HL-60 (cell line): ENCODE results near the gene RRP1.

ENCODE experiments used
- DNase-seq, 2 experiments: peaks; one replicate each; pipeline ENCODE4 v3.0.0-alpha.2; 2010 to 2020; ENCODE audit warnings: low read depth in 1 of 2, low spot score in 1 of 2
- H3K27ac ChIP-seq: fragments of 250-450 bp; sonication (Bioruptor Pico); replicated peaks from 2 replicates; pipeline ENCODE4 v1.5.1; 2020; ENCODE audit warnings: mild to moderate bottlenecking, moderate library complexity
- H3K27me3 ChIP-seq: fragments of 250-450 bp; sonication (Bioruptor Pico); 2 replicates; pipeline ENCODE4 v1.5.1; 2021; ENCODE audit warnings: mild to moderate bottlenecking, moderate library complexity; ENCODE audit not compliant: insufficient read depth, poor library complexity, severe bottlenecking
- H3K4me3 ChIP-seq: replicated peaks from 2 replicates; pipeline ENCODE4 v1.5.1; 2011; ENCODE audit warnings: mild to moderate bottlenecking, control low read depth, low read length; ENCODE audit not compliant: insufficient read depth
- GABPA ChIP-seq: IDR thresholded peaks from 2 replicates; pipeline ENCODE4 v1.6.1; 2012; ENCODE audit warnings: low read depth
- POLR2AphosphoS5 ChIP-seq: IDR thresholded peaks from 2 replicates; pipeline ENCODE4 v1.6.1; 2012; ENCODE audit warnings: low read depth
- SPI1 ChIP-seq: IDR thresholded peaks from 2 replicates; pipeline ENCODE4 v1.6.1; 2012; ENCODE audit warnings: low read depth, mild to moderate bottlenecking, borderline replicate concordance
- TF ChIP-seq, protein P1 (sequence below): IDR thresholded peaks from one replicate; pipeline ENCODE4 v1.5.1; 2011; ENCODE audit warnings: low read length, control low read depth, inconsistent platforms; ENCODE audit not compliant: insufficient read depth
- TF ChIP-seq, protein P2 (sequence below): IDR thresholded peaks from 2 replicates; pipeline ENCODE4 v1.6.1; 2012; ENCODE audit warnings: low read depth; ENCODE audit not compliant: insufficient replicate concordance

Gene RRP1

DNA sequence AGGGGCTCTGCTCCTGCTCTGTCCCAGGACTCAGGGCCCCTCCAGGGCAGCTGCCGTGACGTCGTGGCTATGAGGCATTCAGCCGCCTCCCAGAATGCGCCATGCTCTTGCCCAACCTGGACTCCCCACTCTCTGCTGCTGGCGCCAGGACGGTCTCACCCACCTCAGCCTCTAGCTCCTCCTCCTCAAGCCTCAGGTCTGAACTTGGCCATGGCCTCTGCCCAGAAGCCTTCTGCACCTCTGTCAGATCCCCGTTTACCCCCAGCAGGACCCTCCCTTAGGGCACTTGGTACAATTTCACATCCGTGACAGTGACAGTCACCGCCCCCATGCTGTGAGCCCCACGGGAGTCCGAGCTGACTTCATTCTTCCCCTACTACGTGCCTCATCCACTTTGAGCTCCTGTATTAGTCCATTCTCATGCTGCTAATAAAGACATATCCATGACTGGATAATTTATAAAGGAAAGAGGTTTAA, 18.1 kb upstream of the RRP1 start:
- no peak for DNase-seq
- no peak overlapping the region for H3K4me3 ChIP-seq
- TF ChIP-seq GABPA, result no peak
- TF ChIP-seq SPI1, result no peak
- TF ChIP-seq, protein P1, sequence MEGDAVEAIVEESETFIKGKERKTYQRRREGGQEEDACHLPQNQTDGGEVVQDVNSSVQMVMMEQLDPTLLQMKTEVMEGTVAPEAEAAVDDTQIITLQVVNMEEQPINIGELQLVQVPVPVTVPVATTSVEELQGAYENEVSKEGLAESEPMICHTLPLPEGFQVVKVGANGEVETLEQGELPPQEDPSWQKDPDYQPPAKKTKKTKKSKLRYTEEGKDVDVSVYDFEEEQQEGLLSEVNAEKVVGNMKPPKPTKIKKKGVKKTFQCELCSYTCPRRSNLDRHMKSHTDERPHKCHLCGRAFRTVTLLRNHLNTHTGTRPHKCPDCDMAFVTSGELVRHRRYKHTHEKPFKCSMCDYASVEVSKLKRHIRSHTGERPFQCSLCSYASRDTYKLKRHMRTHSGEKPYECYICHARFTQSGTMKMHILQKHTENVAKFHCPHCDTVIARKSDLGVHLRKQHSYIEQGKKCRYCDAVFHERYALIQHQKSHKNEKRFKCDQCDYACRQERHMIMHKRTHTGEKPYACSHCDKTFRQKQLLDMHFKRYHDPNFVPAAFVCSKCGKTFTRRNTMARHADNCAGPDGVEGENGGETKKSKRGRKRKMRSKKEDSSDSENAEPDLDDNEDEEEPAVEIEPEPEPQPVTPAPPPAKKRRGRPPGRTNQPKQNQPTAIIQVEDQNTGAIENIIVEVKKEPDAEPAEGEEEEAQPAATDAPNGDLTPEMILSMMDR, result no peak
- TF ChIP-seq, protein P2, sequence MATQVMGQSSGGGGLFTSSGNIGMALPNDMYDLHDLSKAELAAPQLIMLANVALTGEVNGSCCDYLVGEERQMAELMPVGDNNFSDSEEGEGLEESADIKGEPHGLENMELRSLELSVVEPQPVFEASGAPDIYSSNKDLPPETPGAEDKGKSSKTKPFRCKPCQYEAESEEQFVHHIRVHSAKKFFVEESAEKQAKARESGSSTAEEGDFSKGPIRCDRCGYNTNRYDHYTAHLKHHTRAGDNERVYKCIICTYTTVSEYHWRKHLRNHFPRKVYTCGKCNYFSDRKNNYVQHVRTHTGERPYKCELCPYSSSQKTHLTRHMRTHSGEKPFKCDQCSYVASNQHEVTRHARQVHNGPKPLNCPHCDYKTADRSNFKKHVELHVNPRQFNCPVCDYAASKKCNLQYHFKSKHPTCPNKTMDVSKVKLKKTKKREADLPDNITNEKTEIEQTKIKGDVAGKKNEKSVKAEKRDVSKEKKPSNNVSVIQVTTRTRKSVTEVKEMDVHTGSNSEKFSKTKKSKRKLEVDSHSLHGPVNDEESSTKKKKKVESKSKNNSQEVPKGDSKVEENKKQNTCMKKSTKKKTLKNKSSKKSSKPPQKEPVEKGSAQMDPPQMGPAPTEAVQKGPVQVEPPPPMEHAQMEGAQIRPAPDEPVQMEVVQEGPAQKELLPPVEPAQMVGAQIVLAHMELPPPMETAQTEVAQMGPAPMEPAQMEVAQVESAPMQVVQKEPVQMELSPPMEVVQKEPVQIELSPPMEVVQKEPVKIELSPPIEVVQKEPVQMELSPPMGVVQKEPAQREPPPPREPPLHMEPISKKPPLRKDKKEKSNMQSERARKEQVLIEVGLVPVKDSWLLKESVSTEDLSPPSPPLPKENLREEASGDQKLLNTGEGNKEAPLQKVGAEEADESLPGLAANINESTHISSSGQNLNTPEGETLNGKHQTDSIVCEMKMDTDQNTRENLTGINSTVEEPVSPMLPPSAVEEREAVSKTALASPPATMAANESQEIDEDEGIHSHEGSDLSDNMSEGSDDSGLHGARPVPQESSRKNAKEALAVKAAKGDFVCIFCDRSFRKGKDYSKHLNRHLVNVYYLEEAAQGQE, result no peak
- no peak for TF ChIP-seq POLR2AphosphoS5
- no peak overlapping the region for H3K27ac ChIP-seq
- no peaks in the 10 kb centered on the region for H3K27me3 ChIP-seq

DNA sequence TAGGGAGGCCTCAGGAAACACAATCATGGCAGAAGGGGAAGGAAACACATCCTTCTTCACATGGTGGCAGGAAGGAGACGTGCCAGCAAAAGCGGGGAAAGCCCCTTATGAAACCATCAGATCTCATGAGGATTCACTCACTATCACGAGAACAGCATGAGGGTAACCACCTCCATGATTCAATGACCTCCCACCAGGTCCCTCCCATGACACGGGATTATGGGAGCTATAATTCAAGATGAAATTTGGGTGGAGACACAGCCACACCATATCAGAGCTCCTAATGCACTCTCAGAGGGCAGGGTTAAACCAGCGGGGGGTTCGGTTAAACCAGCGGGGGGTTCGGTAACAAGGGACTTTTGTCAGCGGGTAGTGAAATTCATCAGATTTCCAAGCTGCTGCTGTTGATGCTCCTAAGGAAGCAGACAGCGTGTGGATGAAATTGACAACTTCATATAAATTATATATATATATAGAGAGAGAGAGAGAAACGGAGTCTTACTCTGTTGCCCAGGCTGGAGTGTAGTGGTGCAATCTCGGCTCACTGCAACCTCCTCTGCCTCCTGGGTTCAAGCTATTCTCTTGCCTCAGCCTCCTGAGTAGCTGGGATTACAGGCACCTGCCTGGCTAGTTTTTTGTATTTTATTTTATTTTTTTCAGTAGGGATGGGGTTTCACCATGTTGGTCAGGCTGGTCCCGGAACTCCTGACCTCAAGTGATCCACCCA, 17.5 kb upstream of the RRP1 start:
- Histone ChIP-seq H3K27me3 (no peaks in the 10 kb centered on the region), H3K4me3 (no peak overlapping the region), H3K27ac (no peak overlapping the region)
- no peak for DNase-seq
- no peak for TF ChIP-seq POLR2AphosphoS5

DNA sequence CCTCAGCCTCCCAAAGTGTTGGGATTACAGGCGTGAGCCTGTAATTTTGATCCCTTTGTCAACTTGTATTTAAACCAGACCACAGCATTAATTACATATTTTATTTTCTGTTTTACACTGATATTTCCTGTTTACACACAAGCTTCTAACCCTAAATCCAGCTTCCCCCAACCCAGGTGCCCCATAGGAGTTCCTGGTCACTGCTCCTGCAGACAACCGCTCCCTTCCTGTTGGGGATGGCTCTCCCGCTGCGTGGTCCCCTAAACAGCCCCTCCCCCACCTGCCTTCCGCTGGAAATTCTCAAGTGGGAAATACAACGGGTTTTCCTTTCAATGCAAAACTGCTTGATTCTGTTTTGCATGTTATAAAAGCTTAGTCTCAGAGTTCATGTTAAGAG, 17.0 kb upstream of the RRP1 start:
- no peak for DNase-seq
- Histone ChIP-seq H3K27me3 (no peaks in the 10 kb centered on the region), H3K27ac (no peak overlapping the region), H3K4me3 (no peak overlapping the region)
- TF ChIP-seq GABPA (no peak), SPI1 (no peak), POLR2AphosphoS5 (no peak)
- TF ChIP-seq, protein P1, result no peak
- TF ChIP-seq, protein P2, result no peak

DNA sequence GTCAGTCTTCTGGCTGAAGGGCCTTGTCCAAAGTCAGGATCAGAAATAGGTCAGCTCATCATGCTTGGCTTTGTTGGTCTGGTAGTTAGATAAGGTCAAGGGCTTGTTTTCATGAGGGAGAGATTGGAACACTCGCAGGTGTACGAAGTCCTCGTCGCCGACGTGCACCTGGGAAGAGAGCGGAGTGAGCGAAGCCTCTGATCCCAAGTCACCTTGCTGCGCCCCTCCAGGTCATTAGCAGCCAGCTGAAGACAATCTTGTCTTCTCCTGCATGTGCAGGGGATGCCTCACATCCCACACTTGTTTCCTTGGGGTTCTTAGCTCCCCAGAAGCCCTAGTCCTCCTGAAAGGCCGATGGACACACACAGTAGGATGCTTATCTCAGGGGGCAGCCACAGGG, 15.2 kb upstream of the RRP1 start:
- Histone ChIP-seq H3K27me3 (no peaks in the 10 kb centered on the region), H3K27ac (no peak overlapping the region), H3K4me3 (no peak overlapping the region)
- no peak for DNase-seq
- TF ChIP-seq POLR2AphosphoS5 (no peak), SPI1 (no peak), GABPA (no peak)
- TF ChIP-seq, protein P2, result no peak
- TF ChIP-seq, protein P1, result no peak
